ENCODE data around the gene TTF1. TPM values are rescaled to one million over a fixed set of nuclear protein-coding genes. Genes with fewer than 3 reads are reported as not detected.

The TTF1 gene
- total and polyA plus RNA-seq, 9 of the 15 experiments (the other 6 are each of a cell fraction or from before 2014, with no cell fraction given), result 9.0 to 18.5 (median 15.8) TPM

- TF ChIP-seq PRDM10 (IDR thresholded peaks at IDR 0.05; ENCODE audit: partially characterized antibody), result no peak
- TF ChIP-seq CREB3L1 (IDR thresholded peaks at IDR 0.05; ENCODE audit: borderline replicate concordance, low read depth), result no peak
- TF ChIP-seq GMEB1 (CRISPR knock-in tag; IDR thresholded peaks at IDR 0.05), result no peak
- TF ChIP-seq CEBPB (tag; IDR thresholded peaks at IDR 0.05), result no peak
- no peak for TF ChIP-seq KLF13 (tag; IDR thresholded peaks at IDR 0.05; ENCODE audit: borderline replicate concordance, low read depth)
- no peak for TF ChIP-seq TARDBP (IDR thresholded peaks at IDR 0.05)
- TF ChIP-seq POLR2B (IDR thresholded peaks at IDR 0.05; ENCODE audit: low read depth, partially characterized antibody), result no peak
- TF ChIP-seq ARNT (IDR thresholded peaks at IDR 0.05), result no peak
- TF ChIP-seq ZNF316 (IDR thresholded peaks at IDR 0.05), result peak; percentile 17; the same call in 1 of the 2 replicates
- TF ChIP-seq RFX1 (IDR thresholded peaks at IDR 0.05), result no peak
- TF ChIP-seq ZNF197 (CRISPR knock-in tag; IDR thresholded peaks at IDR 0.05; ENCODE audit: low read depth), result no peak
- no peak for TF ChIP-seq NFYB (IDR thresholded peaks at IDR 0.05; ENCODE audit: extremely low read depth, insufficient read length)
- TF ChIP-seq BHLHE40 (IDR thresholded peaks at IDR 0.05; ENCODE audit: low read length), result peak; percentile 77
- no peak for TF ChIP-seq E2F5 (CRISPR knock-in tag; IDR thresholded peaks at IDR 0.05)
- TF ChIP-seq EWSR1 (IDR thresholded peaks at IDR 0.05; ENCODE audit: borderline replicate concordance, low read depth, partially characterized antibody), result no peak
- TF ChIP-seq MEF2D (tag; conservative IDR thresholded peaks at IDR 0.05; ENCODE audit: low read depth), result no peak
- TF ChIP-seq SFPQ (IDR thresholded peaks at IDR 0.05; ENCODE audit: low read depth, low read length), result no peak
Observed at GRCh38 chr9:132408521-132408920, 1.9 kb upstream of the TTF1 start (continued).

Measured in K562 (cell line).